Iris pigment epithelial cell (primary cell): ENCODE measurements around the gene CPT1A.

Experiments
- DNase-seq: peaks from one replicate; pipeline ENCODE4 v3.0.0-alpha.2; 2011; ENCODE audit warnings: low read depth

CPT1A gene

GRCh38 chr11:68854273-68854958, 12.7 kb upstream of the CPT1A start:
- no peak for DNase-seq

- DNase-seq, result no peak
Observed at GRCh38 chr11:68852628-68853027, 10.9 kb upstream of the CPT1A start.

- no peak for DNase-seq
Observed at GRCh38 chr11:68848429-68848828, 6.7 kb upstream of the CPT1A start.

- DNase-seq, result no peak
Observed at GRCh38 chr11:68847395-68847794, 5.7 kb upstream of the CPT1A start.

- no peak for DNase-seq
Observed at GRCh38 chr11:68845351-68846002, 3.8 kb upstream of the CPT1A start.

GRCh38 chr11:68844801-68845200, 3.1 kb upstream of the CPT1A start:
- DNase-seq, result no peak

GRCh38 chr11:68844376-68844775, 2.7 kb upstream of the CPT1A start:
- DNase-seq, result no peak

GRCh38 chr11:68843703-68844312, 2.1 kb upstream of the CPT1A start:
- DNase-seq, result no peak

GRCh38 chr11:68843052-68843561, 1.4 kb upstream of the CPT1A start:
- peak; percentile 40 for DNase-seq

- DNase-seq, result no peak
Observed at GRCh38 chr11:68842427-68843051, 823 bp upstream of the CPT1A start.

- DNase-seq, result peak; percentile 54
Observed at GRCh38 chr11:68840661-68841653, 759 bp downstream of the CPT1A start.

- peak; percentile 40 for DNase-seq
Observed at GRCh38 chr11:68839911-68840641, 1.6 kb downstream of the CPT1A start.

- peak; percentile 87 for DNase-seq
Observed at GRCh38 chr11:68839054-68839865, 2.5 kb downstream of the CPT1A start.

- DNase-seq, result peak; percentile 18
Observed at GRCh38 chr11:68838572-68838964, 3.1 kb downstream of the CPT1A start.

GRCh38 chr11:68837583-68838571, 3.8 kb downstream of the CPT1A start:
- DNase-seq, result no peak

- no peak for DNase-seq
Observed at GRCh38 chr11:68835749-68836148, 6.0 kb downstream of the CPT1A start.

- DNase-seq, result no peak
Observed at GRCh38 chr11:68835328-68835727, 6.4 kb downstream of the CPT1A start.

GRCh38 chr11:68832476-68833181, 9.1 kb downstream of the CPT1A start:
- DNase-seq, result no peak
